Nucleus accumbens (tissue), 56 donors: ENCODE data around the gene BACE2.
A peak's percentile ranks its signal among the peaks of the same experiment; 100 is the strongest.

Experiments
- DNase-seq, 56 donors: peaks; one replicate each; lab custom pipeline; 2025; lab: John Stamatoyannopoulos, UW

The BACE2 gene

DNA sequence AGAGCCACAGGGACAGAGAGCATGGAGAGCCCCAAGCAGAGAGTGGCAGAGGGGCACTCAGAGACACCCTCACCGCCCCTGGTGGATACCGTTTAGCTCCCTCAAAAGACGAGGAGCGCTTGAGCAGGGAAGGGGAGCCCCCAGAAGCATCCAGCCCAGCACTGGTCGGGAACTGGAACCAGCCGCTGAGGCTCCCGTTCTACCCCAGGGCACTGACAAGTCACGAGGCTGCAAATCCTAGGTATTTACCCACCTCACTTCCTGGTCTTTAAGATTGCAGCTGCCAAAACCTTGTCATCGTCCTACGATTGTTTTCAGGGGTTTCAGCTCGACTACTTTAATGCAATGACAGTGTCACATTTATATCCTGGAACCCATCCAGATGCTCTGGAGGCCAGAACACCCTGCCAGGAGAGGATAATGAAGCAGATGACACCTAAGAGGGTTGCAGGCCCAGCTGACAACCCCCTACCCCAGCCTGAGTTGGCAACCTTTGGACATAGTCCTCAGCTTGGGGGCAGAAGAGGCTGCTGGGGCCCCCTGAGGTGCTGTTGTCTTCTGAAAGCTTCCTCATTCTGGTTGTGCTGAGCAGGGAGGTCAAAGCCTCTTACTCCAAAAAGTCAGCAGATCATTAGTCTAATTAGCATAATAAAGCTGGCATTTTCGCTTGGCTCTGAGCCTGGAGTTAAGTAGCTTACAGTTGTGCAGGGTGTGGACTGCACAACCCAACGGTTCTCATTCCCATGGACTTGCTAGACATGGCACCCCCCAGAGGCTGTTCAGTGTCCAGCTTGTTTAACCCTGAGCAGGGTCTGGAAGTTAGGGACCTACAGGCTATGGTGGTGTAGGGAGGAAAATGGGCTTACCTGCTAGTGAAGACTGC is 20.6 kb upstream of the BACE2 start:
- no peak for DNase-seq

DNA sequence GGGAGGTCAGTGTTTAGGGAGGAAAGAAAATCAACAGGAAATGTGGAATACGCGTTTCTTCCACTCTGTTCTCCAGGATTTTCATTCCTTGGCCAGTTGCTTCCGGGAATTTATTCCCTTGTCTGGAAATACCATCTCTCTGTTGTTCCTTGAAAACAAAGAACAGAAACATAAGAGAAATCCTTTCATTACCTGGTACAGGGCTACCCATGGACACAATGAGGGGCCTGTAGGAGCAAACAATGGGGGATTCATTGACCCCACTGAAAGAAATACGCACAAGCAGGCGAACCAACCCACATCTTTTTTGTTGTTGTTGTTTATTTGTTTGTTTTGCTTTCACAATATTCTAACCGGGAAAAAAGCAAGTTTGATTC is 20.0 kb upstream of the BACE2 start:
- no peak for DNase-seq

DNA sequence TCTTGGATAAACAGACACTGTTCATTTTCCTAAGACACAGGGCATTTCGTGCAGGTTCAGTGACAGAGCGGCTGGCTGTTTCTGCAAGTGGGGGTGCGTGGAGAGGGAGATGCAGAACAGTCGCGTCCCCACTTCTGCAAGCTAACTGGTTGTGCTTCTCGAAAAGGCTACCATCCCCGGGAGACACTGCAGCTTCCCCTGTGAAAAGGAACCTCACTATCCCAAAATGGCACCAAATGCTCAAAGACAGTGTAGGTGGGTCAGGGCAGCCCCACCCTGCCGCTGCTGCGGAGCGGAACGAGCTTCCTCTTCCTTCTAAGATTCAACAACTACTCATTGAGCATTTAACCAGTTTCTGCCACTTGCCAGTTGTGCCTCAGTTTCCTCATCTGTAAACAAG is 19.2 kb upstream of the BACE2 start:
- no peak for DNase-seq

DNA sequence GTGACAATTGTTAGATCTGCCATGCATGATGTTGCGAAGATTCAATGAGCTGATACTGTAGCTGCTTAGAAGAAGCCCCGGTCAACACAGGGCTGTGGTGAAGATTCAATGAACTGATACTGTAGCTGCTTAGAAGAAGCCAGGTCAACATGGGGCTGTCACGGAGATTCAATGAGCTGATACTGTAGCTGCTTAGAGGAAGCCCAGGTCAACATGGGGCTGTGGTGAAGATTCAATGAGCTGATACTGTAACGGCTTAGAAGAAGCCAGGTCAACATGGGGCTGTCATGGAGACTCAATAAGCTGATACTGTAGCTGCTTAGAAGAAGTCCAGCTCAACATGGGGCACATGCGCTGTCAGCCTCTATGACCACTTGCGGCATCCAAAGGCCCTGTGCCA is 18.8 kb upstream of the BACE2 start:
- DNase-seq: no peak

DNA sequence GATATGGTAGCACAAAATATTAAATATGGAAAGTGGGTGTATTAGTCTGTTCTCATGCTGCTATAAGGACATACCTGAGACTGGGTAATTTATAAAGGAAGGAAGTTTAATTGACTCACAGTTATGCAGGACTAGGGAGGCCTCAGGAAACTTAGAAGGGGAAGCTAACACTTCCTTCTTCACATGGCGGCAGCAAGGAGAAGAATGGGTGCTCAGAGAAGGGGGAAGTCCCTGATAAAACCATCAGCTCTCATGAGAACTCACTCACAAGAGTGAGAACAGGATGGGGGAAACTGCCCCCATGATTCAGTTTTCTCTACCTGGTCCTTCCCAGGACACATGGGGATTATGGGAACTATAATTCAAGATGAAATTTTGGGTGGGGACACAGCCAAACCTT is 15.8 kb upstream of the BACE2 start:
- no peak for DNase-seq

DNA sequence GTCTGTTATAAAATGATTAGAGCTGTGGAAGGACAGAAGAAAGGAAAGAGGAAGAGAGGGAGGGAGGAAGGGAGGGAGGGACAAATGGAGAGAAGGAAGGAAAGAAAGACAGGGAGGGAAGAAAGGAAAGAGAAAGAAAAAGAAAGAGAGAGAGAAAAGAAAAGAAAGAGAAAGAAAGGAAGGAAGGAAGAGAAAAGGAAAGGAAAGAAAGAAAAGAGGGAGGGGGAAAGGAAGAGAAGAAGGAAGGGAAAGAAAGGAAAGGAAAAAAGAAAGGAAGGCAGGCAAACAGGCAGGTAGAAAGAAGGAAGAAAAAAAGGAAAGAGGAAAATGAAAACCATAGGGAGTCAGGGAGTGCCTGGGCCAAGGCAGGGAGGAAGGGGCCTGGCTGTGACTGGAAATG is 14.5 kb upstream of the BACE2 start:
- no peak for DNase-seq

DNA sequence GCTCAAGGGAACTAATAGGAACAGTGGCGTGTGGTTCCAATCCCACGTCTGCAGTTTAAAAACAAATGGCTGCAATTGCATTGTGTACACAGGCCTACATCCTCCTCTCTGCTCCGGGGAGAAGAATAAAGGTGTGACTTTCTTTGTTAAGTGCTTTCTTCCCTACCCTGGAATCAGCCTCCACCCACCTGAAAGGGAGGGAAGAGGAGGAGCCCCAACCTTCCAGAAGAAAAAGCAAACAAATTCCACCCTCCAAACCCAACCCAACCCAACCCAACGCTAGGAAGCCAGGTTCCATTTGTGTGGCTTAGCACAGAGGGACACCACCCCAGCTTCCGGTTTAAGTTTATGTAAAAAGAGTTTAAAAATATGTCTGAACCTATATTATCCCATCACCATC is 11.8 kb upstream of the BACE2 start:
- DNase-seq: no peak

DNA sequence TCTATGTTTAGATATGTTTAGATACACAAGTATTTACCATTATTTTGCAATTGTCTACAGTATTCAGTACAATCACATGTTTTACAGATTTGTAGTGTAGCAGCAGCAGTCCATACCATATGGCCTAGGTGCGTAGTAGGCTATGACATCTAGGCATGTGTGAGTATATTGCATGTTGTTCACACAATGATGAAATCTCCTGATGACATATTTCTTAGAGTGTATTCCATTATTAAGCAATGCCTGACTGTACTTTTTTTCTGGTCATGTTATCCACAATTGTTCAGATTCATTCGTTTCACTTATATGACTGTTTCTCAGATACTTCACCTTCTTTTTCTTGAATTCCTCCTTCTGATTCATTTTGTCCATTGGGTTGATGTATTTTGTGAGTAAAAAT is 9.9 kb upstream of the BACE2 start:
- DNase-seq: no peak

DNA sequence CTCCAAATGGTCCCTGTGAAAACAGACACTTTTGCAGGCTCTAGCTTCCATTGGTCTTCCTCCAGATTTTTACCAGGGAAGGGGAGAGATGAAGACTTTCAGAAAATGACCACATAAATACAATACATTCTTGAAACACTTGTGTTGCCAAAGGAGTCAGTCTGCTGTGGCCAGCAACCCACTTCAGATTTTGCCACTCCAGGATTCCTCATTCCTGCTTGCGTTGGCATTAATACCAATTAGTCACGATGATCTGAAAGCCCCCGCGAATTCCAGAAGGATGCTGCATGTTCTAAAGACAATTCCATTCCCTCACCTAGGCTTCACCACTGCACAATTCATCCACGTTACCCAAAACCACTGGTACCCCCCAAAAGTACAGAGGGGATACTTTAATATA is 7.9 kb upstream of the BACE2 start:
- DNase-seq: no peak

DNA sequence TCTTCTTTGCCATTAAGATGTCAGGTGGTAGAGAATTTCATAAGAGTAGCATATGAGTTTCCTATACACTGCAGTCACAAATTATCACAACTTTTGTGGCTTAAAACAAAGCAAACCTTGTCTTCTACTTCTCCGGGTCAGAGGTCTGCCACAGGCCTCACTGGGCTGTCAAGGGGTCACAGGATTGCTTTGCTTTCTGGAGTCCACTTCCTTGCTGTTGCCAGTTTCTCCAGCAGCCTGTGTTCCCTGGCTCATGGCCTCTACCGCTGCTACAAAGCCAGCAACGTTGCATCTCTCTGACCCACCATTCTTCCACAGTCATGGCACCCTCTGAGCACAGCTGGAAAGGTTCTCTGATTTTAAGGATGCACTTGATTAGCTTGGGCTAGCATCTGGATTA is 6.5 kb upstream of the BACE2 start:
- DNase-seq: no peak

DNA sequence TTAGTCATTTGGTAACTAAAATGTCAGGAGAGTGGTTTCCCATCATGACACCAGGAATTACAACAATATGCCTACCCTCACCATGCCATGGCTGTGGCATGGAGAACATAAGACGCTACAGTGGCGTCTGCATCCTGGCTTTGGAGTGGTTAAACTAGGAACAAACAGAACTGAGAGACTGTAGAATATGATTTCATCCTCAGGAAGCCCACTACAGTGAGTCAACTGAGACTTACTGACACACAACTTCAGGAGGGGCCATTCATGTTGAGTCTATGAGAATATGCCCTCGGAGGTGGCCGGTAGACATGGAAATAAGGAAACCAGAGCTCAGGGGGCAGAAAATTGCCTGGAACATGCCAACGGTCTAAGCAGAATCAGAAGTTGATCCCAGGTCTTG is 5.9 kb upstream of the BACE2 start:
- no peak for DNase-seq

DNA sequence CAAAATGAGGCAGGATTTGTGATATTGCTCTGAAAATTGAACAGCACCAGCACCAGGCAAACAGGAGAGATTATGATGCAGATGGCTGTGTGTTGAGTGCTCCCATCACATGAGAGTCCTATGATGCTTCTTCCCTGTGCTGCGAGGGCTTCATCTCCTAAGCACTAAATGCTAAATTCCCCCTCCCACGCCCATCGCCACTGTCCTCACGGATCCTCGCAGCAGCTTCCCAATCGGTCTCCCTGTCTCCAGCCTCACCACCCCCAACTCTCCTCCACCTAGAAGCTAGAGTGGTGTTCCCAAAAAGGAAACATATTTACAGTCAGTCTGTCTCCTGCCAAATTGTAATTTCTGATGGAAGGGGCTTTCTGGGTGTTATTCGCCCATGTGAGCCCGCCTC is 4.9 kb upstream of the BACE2 start:
- DNase-seq: no peak

DNA sequence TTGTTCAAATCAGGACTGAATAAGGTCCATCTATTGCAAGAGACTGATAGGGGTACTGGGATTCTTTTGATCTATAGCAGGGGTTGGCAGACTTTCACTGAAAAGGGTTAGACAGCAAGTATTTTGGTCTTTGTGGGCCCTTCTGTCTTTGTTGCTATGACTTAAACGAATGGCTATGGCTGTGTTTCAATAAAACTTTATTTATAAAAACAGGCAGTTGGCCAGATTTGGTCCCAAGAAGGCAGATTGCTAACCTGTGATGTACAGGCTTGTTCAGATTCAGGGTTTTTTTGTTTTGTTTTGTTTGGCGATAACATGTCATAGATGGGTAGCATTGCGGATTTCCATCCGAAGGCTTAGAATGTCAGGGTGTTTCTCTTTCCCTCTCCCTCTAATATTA is 3.9 kb upstream of the BACE2 start:
- no peak for DNase-seq

DNA sequence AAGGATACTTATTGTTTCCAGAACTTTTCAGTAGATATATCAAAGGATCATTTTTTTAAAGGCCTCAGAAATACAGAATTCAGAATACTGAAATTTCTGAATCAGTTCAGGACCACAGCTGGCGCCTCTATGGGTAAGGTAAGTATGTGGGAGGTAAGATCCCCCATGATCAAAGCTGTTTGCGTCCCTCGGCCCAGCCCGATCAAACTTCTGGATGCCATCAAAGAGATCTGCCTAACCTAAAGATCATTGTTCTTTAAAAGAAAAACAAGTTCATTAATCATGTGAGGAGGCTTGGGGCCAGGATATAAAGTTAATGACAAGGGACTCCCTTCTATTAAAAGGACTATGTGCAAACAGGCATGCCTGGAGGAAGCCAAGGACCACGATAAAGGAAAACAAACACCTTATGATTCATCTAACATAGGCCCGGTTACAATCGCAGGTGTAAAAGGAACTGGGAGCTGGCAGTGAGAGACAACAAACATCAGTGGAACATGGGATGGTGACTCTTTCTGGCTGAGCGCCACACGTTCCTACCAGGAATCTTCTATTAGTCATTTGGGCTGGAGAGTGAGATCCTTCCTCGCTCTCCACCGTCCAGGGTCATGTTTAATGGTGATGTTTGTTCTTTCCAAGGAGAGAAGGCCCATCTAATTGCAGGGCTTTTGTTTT is 2.8 kb upstream of the BACE2 start:
- no peak for DNase-seq

DNA sequence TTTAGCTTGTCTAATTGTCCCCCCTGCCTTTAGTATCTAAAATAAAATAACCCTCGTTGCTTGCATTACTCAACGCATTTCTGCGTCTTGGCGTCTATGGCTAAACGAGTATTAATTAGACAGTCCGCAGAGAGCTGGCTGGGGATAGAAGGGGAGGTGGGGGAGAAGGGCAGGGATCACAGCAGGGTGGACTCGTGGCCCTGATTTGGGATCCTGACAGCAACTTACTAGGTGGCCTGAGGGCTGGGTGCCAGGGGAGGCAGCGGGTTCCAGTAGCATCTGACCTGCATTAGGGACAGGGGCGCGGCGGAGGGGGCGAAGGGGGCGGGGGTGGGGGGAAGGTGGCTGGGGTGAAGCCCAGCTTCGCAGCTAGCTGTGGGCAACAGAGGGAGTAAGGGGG is 1.1 kb upstream of the BACE2 start:
- peak in 2 of 56 donors; percentile 18 to 53 for DNase-seq

DNA sequence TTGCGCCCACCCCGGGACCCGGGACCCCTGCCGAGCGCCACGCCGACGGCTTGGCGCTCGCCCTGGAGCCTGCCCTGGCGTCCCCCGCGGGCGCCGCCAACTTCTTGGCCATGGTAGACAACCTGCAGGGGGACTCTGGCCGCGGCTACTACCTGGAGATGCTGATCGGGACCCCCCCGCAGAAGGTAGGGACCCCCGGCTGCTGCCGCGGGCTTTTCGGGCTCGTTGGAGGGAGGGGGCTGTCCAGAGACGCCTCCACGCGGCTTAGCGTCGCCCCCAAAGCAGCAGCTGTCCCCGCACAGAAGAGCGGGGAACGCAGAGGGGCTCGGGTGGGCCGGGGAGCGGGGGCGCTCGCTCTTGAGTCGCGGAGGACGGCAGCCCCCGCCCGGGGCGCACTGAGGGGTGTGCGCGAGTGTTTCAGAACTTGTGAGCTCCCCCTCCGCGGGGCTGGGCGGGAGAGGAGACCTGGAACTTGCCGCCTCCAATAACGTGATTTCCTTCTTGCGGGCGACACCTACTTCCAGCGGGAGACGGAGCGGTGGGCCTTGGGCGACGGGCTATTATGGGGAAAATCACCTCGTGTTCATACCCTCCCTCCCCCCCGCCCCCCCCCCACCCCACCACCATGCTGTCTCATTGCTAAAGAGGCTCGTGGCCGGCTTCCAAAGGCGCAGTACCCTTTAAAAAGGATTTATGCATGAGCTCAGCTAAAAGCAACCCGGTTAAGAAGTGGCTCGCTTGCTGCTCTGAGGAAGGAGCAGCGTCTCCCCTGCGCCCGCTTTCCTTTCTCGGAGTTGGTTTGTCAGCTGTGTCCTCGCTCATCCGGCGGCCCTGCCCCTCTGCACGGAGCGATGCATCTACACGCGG is 664 bp downstream of the BACE2 start:
- DNase-seq: peak in 21 of 56 donors; percentile 1 to 53 (median 13)

DNA sequence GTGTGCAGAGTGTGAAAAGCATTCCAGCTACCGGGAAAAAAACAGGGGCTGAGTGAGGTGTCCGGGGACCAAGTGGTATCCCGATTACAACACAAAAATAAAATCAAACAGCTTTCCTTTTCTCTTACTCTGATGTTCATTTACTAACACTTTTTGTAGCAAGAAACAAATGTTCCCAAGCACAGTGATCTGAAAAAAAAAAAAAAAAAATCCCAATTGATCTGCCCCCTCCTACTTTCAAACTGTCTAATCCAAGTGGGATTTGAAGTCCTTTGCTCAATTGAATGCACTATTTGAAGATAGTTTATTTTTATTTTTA is 1.3 kb downstream of the BACE2 start:
- DNase-seq: no peak

DNA sequence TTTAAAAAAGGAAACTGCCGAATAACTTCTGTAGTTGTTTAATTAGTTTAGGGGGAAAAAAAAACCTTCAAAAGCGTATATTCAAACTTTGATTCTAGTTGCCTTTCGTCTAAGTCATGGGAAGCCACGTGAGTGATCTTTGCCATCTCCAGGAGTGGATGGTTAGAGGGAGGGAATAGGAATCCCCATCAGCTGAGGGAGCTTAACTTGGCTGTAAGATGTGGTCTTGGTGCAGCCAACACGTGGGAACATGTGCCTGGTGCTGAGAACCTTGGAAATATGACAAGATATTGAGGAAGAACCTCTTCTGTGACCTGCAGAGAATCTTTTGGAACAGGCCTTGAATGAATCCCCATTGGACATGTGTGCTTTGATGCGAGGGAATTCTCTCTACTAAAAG is 1.7 kb downstream of the BACE2 start:
- DNase-seq: no peak

DNA sequence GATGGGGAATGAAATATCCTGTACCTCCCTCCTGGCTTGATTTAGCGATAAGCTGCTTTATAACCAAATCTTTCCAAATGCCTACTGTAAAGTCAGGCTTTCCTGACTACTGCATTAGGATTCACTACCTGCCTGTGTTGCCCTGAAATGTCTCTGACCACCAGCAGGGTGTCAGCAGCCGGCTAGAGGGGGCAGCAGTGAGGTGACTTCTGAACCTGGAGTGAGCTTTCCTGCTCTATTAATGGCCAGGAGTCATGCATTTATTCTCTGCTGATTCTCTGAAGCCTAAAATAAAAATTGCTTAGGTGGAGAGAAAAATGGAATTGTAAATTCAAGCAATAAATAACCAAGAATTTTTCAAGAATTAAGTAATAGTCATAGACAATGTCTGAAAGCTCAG is 2.5 kb downstream of the BACE2 start:
- DNase-seq: no peak

DNA sequence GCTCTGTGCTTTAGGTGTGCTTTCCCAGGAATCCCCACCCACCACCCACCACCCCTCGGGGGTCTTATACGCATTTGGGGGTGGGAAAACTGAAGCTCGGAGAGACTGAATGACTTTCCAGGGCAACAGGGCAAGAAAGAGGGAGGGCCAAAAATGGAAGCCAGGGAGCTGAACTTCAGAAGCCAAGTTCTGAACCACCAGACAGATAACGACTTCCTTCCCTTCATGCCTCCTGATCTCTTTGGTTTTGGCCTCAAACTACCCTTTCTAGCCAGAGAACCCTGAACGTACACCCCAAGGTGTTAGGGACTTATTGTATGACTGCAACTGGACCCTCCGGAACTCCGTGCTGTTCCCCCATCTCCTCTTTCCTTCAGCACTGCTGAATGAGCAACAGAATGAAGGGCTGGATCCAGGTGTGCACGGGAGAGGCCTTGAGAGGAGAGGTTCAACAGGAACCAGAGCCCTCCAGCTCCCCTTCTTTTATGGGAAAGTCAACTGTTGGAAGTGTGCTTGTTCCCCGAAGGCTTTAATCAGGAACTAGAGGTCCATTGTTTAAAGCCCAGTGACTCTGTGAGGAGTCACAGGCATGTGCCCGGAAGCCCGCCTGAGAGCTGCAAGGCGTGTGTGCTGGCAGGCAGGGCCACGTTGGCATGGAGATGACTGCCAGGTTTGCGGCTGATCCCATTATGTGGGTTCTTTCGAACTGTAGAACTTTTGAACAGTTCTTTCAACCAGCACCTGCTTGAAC is 3.1 kb downstream of the BACE2 start:
- DNase-seq: peak in 18 of 56 donors; percentile 3 to 62 (median 18)

DNA sequence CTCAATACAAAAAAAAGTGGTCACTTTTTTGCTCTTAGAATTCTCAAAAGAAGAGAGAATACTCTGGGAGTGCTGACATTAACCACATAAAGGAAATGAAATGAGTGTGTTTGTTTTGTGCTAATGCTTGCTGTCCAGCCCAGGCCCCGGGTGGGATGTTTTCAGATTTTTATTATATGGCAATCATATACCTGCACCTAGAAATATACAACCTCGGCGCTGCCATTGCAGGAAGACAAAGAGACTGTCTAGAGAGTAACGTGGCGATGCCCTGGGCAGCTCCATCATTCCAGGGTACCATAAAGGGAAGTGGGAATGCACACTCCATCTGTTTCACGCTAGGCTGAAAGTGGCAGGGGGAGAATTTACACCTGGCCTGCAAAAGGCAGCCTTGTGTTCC is 7.1 kb downstream of the BACE2 start:
- no peak for DNase-seq
